VCaP (cell line): ENCODE measurements around the gene EFHB.
A peak's percentile ranks its signal among the peaks of the same experiment; 100 is the strongest.
"Not testable (repeated sequence)": the region's sequence is repeated elsewhere in the genome, so short reads cannot be mapped to it uniquely, and the experiment has no call there.

Source experiments
- H3K27ac ChIP-seq: fragments of 450-650 bp; 2 replicates; pipeline ENCODE4 v1.5.1; 2017
- TF ChIP-seq, protein P1 (sequence below): fragments of 450-650 bp; conservative IDR thresholded peaks from 2 replicates; pipeline ENCODE4 v1.5.1; 2017; ENCODE audit warnings: mild to moderate bottlenecking, moderate library complexity

Gene EFHB

DNA sequence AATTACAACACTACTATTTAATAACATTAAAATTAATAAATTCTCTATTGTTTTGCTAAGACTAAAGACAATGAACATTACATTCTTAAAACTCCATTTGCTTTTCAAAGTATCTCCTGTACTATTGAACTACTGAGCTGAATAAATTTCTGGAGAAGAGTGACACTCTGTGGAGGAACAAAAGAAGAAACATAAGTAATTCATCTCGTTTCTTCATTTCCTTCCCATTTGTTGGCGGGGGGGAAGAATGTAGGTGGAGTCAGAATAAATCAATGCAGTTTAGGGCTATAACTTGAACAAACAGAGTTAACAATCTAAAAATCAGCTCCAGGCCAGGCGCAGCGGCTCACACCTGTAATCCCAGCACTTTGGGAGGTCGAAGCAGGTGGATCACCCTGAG is 32.7 kb downstream of the EFHB start:
- H3K27ac ChIP-seq = peak overlapping the region; percentile 36; the same call in 1 of the 2 replicates
- TF ChIP-seq, protein P1, sequence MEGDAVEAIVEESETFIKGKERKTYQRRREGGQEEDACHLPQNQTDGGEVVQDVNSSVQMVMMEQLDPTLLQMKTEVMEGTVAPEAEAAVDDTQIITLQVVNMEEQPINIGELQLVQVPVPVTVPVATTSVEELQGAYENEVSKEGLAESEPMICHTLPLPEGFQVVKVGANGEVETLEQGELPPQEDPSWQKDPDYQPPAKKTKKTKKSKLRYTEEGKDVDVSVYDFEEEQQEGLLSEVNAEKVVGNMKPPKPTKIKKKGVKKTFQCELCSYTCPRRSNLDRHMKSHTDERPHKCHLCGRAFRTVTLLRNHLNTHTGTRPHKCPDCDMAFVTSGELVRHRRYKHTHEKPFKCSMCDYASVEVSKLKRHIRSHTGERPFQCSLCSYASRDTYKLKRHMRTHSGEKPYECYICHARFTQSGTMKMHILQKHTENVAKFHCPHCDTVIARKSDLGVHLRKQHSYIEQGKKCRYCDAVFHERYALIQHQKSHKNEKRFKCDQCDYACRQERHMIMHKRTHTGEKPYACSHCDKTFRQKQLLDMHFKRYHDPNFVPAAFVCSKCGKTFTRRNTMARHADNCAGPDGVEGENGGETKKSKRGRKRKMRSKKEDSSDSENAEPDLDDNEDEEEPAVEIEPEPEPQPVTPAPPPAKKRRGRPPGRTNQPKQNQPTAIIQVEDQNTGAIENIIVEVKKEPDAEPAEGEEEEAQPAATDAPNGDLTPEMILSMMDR = no peak

DNA sequence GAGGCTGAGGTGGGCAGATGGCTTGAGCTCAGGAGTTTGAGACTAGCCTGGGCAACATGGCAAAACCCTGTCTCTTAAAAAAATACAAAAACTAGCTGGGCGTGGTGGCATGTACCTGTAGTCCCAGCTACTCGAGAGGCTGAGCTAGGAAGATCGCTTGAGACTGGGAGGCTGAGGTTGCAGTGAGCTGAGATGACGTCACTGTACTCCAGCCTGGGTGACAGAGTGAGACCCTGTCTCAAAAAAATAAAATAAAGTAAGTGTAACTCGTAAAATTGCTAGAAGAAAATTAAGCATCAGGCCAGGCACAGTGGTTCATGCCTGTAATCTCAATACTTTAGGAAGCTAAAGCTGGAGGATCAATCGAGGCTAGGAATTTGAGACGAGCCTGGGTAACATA is 34.2 kb downstream of the EFHB start:
- peak overlapping the region; percentile 57 for H3K27ac ChIP-seq

DNA sequence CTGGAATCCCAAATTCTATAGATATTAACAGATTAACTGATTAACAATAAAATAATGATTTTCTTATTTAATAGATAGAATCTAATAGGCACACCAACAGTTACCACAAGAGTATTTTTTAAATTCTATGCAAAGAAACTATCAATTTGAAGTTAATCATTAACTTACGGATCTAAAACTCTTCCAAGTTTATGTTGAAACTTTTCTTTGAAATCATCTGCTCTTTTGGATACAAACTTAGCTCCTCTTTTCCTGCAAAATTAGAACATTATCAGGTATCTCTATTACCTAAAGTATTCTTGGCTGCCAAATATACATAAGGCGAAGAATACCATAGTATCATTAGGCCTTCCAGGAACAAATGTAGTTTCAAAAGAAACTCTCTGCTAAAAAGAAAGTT is 34.8 kb downstream of the EFHB start:
- peak overlapping the region; percentile 57 for H3K27ac ChIP-seq

DNA sequence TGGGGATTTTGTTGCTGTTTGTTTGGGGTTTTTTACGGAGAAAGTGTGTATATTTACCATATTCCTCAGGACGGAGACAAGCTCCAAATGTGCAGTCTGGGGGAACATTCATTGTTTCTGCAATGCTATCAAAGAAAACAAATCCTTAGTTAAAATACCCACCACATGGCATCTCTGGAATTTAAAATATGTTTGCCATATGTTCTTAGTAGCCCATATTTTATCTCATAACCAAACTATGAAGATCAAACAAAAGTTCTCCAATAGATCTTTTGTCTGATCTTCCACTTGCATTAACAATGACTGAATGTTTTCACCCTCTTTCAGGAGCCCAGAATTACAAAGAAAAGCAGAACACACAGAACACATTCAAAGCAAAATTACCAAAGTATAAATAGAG is 35.3 kb downstream of the EFHB start:
- peak overlapping the region; percentile 57 for H3K27ac ChIP-seq
- TF ChIP-seq, protein P1 = no peak

More for the DNA sequence above, 34.8 kb downstream of the EFHB start:
- TF ChIP-seq, protein P1 = no peak

DNA sequence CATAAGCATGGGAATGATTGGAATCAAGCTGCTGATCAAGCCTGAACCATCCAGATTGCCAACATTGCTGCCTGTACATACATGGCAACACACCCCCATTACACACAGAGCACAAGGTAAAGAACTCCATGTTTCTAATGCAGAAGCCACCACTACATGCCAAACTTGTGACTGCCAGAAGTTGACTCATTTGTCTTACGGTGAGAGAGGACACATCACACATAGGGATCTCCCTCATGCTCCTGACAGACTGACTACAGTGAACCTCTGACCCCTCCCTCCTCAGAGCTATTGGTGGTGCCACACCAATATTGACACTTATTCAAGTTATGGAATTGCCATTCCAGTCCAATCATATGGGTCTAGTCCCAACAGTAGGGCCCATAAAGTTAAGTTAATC is 42.3 kb downstream of the EFHB start:
- TF ChIP-seq, protein P1 = no peak
- H3K27ac ChIP-seq = no peak overlapping the region

DNA sequence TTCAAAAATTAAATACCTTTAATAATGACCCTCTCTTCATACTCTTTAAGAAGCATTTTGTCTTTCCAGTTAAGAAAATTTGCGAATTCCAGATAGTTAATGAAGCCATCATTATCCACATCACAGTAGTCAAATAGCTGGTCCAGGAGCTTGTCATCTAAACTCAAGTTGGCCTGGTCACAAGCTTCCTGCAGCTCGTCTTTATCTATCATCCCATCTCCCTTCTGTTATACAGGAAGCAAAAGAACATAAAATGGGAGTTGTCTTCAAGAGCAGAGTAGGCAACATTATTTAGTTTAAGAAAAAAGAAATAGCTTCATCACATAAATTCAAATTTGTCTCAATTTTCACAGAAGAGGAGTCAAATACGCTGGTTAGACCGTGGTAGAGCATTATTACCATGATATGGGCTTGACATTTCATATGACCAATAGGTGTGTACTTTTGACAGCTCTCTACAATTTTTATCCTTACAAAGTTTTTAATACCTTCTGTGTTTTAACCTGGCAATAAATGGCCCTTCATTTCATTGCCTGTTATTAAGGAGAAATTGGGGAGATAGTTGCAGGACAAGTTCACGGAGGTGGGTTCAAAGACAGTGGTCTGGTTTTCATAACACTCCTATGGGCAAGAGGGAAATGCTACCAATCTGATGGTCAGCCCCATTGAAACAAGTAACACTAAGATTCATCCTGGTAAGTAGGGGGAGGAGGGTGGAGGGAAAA is 45.4 kb downstream of the EFHB start:
- H3K27ac ChIP-seq = peak overlapping the region; percentile 69
- TF ChIP-seq, protein P1 = no peak

DNA sequence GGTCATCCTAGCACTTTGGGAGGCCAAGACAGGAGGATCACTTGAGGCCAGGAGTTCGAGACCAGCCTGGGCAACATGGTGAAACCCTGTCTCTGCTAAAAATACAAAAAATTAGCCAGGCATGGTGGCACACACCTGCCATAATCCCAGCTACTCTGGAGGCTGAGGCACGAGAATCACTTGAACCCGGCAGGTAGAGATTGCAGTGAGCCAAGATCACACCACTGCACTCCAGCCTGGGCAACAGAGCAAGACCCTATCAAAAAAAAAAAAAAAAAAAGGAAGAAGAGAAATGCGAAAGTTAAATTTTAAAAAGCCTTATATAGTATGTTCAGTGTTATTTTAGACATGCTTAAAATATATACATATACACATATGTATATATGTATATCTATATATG is 46.9 kb downstream of the EFHB start:
- not testable (repeated sequence) for H3K27ac ChIP-seq

DNA sequence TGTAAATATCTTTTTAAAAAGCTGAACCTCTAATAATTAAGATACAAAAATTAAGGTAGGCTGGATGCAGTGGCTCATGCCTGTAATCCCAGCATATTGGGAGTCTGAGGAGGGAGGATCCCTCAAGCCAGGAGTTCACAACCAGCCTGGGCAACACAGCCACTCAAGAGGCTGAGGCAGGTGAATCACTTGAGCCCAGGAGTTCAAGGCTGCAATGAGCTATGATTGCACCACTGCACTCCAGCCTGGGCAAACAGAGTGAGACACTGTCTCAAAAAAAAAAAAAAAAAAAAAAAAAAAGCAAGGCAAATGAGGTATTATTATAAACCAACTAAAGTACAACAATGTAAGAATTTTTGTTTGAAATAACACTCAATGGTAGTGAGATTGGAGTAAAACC is 47.6 kb downstream of the EFHB start:
- TF ChIP-seq, protein P1 = no peak

More for the DNA sequence above, 47.6 kb downstream of the EFHB start:
- no peak overlapping the region for H3K27ac ChIP-seq
